ENCODE measurements around the gene FBH1. TPM values are rescaled to one million over a fixed set of nuclear protein-coding genes. Genes with fewer than 3 reads are reported as not detected.

FBH1 gene
- total and polyA plus RNA-seq, 4 donors = 39.4 to 93.2 (median 63.8) TPM

- H3K27me3 ChIP-seq (ENCODE audit: control insufficient read depth in 3 of 3, insufficient read depth in 3 of 3, low read length in 2 of 3) = peaks cover 0 to 18% (median 0%) of the 10 kb centered on the region in 3 donors
- H3K9ac ChIP-seq (ENCODE audit: insufficient read depth in 1 of 2, low read length in 2 of 2) = no peak overlapping the region
- H3K9me3 ChIP-seq (ENCODE audit: control insufficient read depth in 4 of 4, insufficient read depth in 3 of 4, low read length in 3 of 4) = no peaks in the 10 kb centered on the region
- TF ChIP-seq CTCF (IDR thresholded peaks at IDR 0.05; ENCODE audit: control extremely low read depth, extremely low read depth) = no peak
- DNase-seq = peak in 2 of 3 donors; percentile 53 to 60
- H3K36me3 ChIP-seq (ENCODE audit: control insufficient read depth in 4 of 4, insufficient read depth in 4 of 4, low read length in 4 of 4) = no peaks in the 10 kb centered on the region
- no peak for ATAC-seq (ENCODE audit: insufficient read depth, low FRiP score)
- H3K4me1 ChIP-seq (ENCODE audit: control insufficient read depth in 5 of 5, insufficient read depth in 5 of 5, low read length in 5 of 5) = peaks cover 0 to 14% (median 4%) of the 10 kb centered on the region in 5 donors
- peak overlapping the region; percentile 99 for H3K4me3 ChIP-seq
- WGBS, 2 donors = 61 to 63% methylated on average over 20 of the region's 20 CpGs
- peak overlapping the region; percentile 90 to 99 for H3K27ac ChIP-seq (ENCODE audit: low read depth in 1 of 2, low read length in 1 of 2)
These were observed 85.8 kb downstream of the FBH1 start for GRCh38 chr10:5975641-5976473.

GRCh38 chr10:5976512-5977470 is 86.7 kb downstream of the FBH1 start:
- H3K36me3 ChIP-seq (ENCODE audit: control insufficient read depth in 4 of 4, insufficient read depth in 4 of 4, low read length in 4 of 4) = no peaks in the 10 kb centered on the region
- H3K27me3 ChIP-seq (ENCODE audit: control insufficient read depth in 3 of 3, insufficient read depth in 3 of 3, low read length in 2 of 3) = peaks cover 0 to 23% (median 0%) of the 10 kb centered on the region in 3 donors
- ATAC-seq (ENCODE audit: insufficient read depth, low FRiP score) (peak; percentile 50), DNase-seq (peak; percentile 44 to 57 (median 57))
- peaks cover 0 to 14% (median 7%) of the 10 kb centered on the region in 5 donors for H3K4me1 ChIP-seq (ENCODE audit: control insufficient read depth in 5 of 5, insufficient read depth in 5 of 5, low read length in 5 of 5)
- peak overlapping the region; percentile 90 to 99 for H3K27ac ChIP-seq (ENCODE audit: low read depth in 1 of 2, low read length in 1 of 2)
- peak overlapping the region in 1 of 2 donors; percentile 11 for H3K9ac ChIP-seq (ENCODE audit: insufficient read depth in 1 of 2, low read length in 2 of 2)
- H3K4me3 ChIP-seq = peak overlapping the region; percentile 99
- no peaks in the 10 kb centered on the region for H3K9me3 ChIP-seq (ENCODE audit: control insufficient read depth in 4 of 4, insufficient read depth in 3 of 4, low read length in 3 of 4)
- no peak for TF ChIP-seq CTCF (IDR thresholded peaks at IDR 0.05; ENCODE audit: control extremely low read depth, extremely low read depth)
- WGBS, 2 donors = 1% methylated on average over 70 to 82 of the region's 82 CpGs

GRCh38 chr10:5977471-5978229 is 87.6 kb downstream of the FBH1 start, which contains the start of gene IL15RA:
IL15RA (minus strand) TSS chr10:5977543; CDS start chr10:5977492, 51 bp downstream.
- H3K36me3 ChIP-seq (ENCODE audit: control insufficient read depth in 4 of 4, insufficient read depth in 4 of 4, low read length in 4 of 4) = no peaks in the 10 kb centered on the region
- ATAC-seq (ENCODE audit: insufficient read depth, low FRiP score) = peak; percentile 84
- WGBS, 2 donors = 1% methylated on average over 72 to 80 of the region's 80 CpGs

More at GRCh38 chr10:5977471-5978229, 87.6 kb downstream of the FBH1 start, which contains the start of gene IL15RA:
- Histone ChIP-seq H3K27me3 (ENCODE audit: control insufficient read depth in 3 of 3, insufficient read depth in 3 of 3, low read length in 2 of 3) (peaks cover 0 to 23% (median 0%) of the 10 kb centered on the region in 3 donors), H3K9ac (ENCODE audit: insufficient read depth in 1 of 2, low read length in 2 of 2) (peak within 1 kb of the TSS; percentile 11 to 85), H3K4me3 (peak within 1 kb of the TSS; percentile 99), H3K27ac (ENCODE audit: low read depth in 1 of 2, low read length in 1 of 2) (peak within 1 kb of the TSS; percentile 90 to 99), H3K9me3 (ENCODE audit: control insufficient read depth in 4 of 4, insufficient read depth in 3 of 4, low read length in 3 of 4) (no peaks in the 10 kb centered on the region), H3K4me1 (ENCODE audit: control insufficient read depth in 5 of 5, insufficient read depth in 5 of 5, low read length in 5 of 5) (peaks cover 0 to 14% (median 7%) of the 10 kb centered on the region in 5 donors)
- TF ChIP-seq CTCF (IDR thresholded peaks at IDR 0.05; ENCODE audit: control extremely low read depth, extremely low read depth) = no peak
- peak; percentile 63 to 69 (median 66) for DNase-seq

Data from lung (tissue), 12 donors.